Superior temporal gyrus (tissue), 1 donor: Measurements from ENCODE around the gene ANKLE2.
A peak's percentile ranks its signal among the peaks of the same experiment; 100 is the strongest.
"Not testable (repeated sequence)": the region's sequence is repeated elsewhere in the genome, so short reads cannot be mapped to it uniquely, and the experiment has no call there.

Experiments used
- DNase-seq: peaks from one replicate; pipeline ENCODE4 v3.0.0-alpha.2; 2016; ENCODE audit errors: extremely low spot score

The ANKLE2 gene

DNA sequence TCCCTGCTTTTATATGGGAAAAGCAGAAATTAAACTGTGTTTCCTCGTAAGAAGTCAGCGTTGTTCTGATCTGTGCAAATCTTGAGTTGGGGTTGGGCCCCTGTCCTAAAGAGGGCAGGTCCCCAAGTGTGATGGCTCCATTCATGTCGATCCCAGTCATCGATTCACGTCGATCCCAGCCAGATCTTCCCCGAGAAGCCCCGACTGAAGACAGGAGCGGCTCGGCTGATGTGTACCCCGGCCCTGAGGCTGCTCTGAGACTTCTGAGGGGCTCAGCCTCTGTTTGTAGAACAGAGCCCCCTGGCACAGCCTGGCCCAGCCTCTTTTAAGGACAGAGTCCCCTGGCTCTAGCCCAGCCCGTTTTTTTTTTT is 41.7 kb downstream of the ANKLE2 start:
- DNase-seq = no peak

DNA sequence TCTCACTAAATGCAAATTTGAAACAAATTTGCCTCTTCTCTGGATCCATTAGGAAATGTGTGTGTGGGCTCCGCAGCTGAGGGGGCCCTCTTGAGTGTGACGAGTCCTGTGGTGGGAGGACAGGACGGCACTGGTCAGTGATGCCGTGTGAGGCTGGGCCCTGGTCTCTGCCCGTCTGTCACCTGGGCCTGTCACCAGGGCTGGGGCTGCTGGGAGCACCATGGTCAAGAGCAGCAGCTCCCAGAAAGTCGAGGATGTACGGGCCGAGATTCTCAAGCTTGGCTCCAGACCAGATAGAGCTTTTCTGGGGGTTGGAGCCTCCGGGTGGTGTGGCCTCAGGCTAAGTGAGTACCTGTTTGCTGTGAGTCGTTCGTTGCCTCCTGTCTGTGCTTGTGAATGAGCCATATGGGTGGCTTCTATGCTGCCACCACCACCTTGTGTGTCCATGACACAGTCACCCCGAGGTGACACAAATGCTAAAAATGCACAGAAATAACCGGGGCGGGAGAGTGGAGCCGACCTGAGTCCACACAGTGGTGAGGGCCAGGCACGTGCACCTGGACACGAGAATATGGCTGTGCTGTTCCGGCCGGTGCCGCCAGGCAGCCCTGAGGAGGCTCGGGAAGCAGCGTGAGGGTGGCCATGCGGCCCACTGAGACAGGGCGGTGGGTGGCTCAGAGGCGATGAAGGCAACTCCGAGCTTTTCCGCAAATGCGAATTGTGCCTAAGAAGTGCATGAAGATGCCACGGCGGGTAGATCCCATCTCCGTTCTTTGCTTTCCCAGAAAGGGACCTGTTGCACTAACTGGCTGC is 42.3 kb downstream of the ANKLE2 start:
- DNase-seq = no peak

DNA sequence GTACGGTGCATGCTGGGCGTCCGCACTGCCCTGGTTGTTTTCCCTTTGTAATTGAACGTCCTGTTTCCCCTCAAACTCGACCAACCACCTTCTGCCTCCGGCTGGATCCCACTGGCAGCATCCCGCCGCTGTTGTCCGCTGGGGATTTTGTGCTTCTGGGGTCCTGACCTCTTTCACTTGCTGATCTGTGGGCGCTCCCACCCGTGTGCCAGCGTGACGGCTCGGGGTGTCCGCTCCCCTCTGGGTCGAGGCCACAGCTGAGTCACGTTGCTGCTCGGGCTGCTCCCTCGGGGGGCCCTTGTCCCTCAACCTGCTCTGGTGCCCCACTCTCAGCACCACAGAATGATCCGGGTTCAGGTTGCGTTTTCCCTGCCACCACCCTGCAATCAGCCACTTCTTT is 43.0 kb downstream of the ANKLE2 start:
- DNase-seq = no peak

- DNase-seq = no peak
Observed at GRCh38 chr12:132717531-132718387, 43.9 kb downstream of the ANKLE2 start.

- DNase-seq = no peak
Observed at GRCh38 chr12:132717011-132717410, 44.6 kb downstream of the ANKLE2 start.

GRCh38 chr12:132716356-132716755 is 45.3 kb downstream of the ANKLE2 start:
- no peak for DNase-seq

GRCh38 chr12:132715874-132716273 is 45.8 kb downstream of the ANKLE2 start:
- DNase-seq = no peak

DNA sequence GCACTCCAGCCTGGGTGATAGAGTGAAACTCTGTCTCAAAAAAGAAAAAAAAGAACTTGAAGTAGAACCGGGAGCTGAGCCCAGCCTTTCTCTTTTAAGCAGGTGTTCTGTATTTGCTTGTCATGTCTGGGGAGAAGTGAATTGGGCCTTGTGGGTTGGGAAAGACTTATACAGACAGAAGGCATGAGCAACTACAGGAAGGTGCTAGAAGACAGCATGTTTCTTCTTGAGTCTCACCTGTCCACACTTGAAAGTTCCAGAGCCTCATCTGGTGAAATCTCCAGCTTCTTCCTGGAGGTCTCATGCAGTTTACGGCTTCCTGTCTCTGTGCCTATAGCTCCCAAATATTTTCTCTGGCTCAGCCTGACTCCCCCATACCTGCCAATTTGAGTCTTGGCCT is 48.5 kb downstream of the ANKLE2 start:
- DNase-seq = no peak

- DNase-seq = no peak
Observed at GRCh38 chr12:132711080-132711843, 50.4 kb downstream of the ANKLE2 start.

DNA sequence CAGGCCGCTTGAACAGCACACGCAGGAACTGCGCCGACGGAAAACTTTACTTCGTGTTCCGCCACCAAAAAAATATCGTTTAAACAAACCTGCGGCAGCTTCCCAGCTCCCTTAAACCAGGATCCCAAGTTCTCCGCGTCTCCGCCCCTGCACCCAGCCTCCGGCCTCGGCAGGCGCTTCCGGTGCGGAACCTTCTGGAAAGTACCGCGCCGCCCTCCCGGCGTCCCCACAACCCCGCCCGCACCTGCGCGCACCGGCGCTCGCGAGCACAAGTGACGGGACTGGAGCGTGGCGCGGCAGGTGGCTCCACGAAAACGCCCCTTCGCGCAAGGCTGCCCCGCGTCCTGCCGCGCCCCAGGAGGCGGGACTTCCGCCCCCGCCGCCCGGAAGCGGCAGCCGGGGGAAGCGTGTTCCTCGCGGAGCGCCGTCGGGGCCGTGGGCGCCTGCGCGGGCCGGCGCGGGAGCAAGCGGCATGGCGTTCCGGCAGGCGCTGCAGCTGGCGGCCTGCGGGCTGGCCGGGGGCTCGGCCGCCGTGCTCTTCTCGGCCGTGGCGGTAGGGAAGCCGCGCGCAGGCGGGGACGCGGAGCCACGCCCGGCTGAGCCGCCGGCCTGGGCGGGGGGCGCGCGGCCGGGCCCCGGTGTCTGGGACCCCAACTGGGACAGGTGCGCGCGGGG is 51.1 kb downstream of the ANKLE2 start, which contains the start of gene PGAM5:
TSS of gene PGAM5 (plus strand) at position 438 of the 675 bp plus-strand sequence. CDS start at position 473, 35 bp downstream.
- DNase-seq = peak; percentile 81

GRCh38 chr12:132710043-132710404 is 51.6 kb downstream of the ANKLE2 start:
- no peak for DNase-seq

DNA sequence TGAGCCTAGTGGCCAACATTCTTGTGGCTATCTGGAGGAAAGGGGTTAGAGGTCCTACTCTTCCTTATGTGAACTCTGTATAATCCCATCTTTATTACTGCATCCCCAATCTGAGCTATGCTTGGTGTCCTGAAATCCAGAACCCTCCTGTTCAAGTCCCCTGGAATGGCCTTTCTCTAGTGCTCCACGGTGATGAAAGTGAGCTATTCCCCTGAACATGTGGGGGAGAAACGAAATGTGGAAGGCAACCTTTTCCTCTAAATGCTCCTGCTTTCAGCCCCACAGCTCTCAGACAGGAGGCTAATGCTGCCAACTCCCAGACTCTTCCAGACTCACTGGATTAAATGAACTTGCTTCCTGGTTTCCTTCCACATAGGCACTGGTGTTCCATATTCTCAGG is 53.5 kb downstream of the ANKLE2 start:
- DNase-seq = no peak

- DNase-seq = no peak
Observed at GRCh38 chr12:132707241-132707640, 54.4 kb downstream of the ANKLE2 start.

- no peak for DNase-seq
Observed at GRCh38 chr12:132703641-132704040, 58.0 kb downstream of the ANKLE2 start.

DNA sequence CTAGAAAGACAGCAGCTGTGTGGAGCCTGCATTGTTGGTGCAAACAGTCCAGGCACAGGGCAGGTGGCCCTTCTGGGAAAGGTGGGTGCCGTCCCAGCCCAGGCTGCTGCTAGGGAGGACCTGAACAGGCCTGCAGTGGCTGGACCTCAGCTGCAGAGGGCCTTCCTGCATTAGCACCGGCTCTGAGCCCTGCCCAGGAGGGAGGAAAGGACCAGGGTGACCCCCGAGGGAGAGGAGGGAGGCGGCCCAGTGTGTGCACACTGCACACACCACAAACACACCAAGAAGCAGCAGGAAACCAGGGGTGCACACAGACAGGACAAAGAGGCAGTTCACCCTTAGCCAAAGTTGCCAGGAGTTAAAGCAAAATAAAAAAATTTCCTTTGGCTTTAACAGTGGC is 59.0 kb downstream of the ANKLE2 start:
- DNase-seq = no peak

GRCh38 chr12:132700212-132700822 is 61.3 kb downstream of the ANKLE2 start:
- DNase-seq = no peak

DNA sequence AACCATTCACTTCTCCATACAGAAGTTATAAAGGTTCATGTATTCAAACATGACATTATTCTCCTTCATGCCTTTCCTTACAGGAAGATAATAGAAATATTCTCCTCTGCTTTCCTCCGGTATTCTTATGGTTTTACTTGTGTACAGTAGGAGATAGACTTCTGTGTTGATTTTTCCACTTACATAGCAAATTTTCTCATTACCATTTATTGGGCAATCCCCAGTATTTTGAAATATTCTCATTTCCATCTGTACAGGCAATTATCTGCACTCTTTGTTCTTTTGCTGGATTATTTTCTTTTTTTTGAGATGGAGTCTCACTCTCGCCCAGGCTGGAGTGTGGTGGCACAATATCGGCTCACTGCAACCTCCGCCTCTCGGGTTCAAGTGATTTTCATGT is 63.3 kb downstream of the ANKLE2 start:
- no peak for DNase-seq

- DNase-seq = no peak
Observed at GRCh38 chr12:132695431-132695830, 66.2 kb downstream of the ANKLE2 start.

- not testable (repeated sequence) for DNase-seq
Observed at GRCh38 chr12:132694888-132695287, 66.7 kb downstream of the ANKLE2 start.

DNA sequence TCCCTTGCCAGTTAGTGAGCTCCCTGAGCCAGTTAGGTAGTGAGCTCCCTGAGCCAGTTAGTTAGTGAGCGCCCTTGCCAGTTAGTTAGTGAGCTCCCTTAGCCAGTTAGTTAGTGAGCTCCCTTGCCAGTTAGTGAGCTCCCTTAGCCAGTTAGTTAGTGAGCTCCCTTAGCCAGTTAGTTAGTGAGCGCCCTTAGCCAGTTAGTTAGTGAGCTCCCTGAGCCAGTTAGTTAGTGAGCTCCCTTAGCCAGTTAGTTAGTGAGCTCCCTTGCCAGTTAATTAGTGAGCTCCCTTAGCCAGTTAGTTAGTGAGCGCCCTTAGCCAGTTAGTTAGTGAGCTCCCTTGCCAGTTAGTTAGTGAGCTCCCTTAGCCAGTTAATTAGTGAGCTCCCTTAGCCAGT is 69.6 kb downstream of the ANKLE2 start:
- DNase-seq = not testable (repeated sequence)

GRCh38 chr12:132690112-132690511 is 71.5 kb downstream of the ANKLE2 start:
- DNase-seq = no peak
